CD14-positive monocyte (primary cell): ENCODE data around the gene FRMPD4. TPM values are rescaled to one million over a fixed set of nuclear protein-coding genes. Genes with fewer than 3 reads are reported as not detected.

Experiments
- DNase-seq, 3 donors: peaks; one replicate each; pipeline ENCODE4 v3.0.0-alpha.2; 2011 to 2022
- H2AFZ ChIP-seq: 2 replicates; pipeline ENCODE4 v1.6.0; 2012; ENCODE audit warnings: mild to moderate bottlenecking, low read depth, low read length, inconsistent platforms; ENCODE audit not compliant: insufficient read depth, poor library complexity, severe bottlenecking
- H3K27ac ChIP-seq, 2 donors: 1 replicate in 1 of 2; 2 replicates in 1 of 2; pipeline ENCODE4 v1.5.1; 2012 to 2013; ENCODE audit warnings: low read length in 2 of 2, control low read depth in 1 of 2, inconsistent platforms in 1 of 2, low read depth in 1 of 2, mild to moderate bottlenecking in 1 of 2
- H3K27me3 ChIP-seq, 2 donors: one replicate each; pipeline versions ENCODE4 v1.6.0 to v1.6.1; 2011 to 2013; ENCODE audit warnings: low read length in 2 of 2; ENCODE audit not compliant: control insufficient read depth in 2 of 2, insufficient read depth in 2 of 2
- H3K36me3 ChIP-seq, 2 donors: replicated peaks in 1 of 2; 1 replicate in 1 of 2; 2 replicates in 1 of 2; pipeline versions ENCODE4 v1.5.1 to v1.6.1; 2012 to 2013; ENCODE audit warnings: low read length in 2 of 2, control low read depth in 1 of 2, inconsistent platforms in 1 of 2, mild to moderate bottlenecking in 1 of 2; ENCODE audit not compliant: insufficient read depth in 2 of 2, control insufficient read depth in 1 of 2
- H3K4me1 ChIP-seq, 2 donors: 1 replicate in 1 of 2; 2 replicates in 1 of 2; pipeline versions ENCODE4 v1.5.1 to v1.6.1; 2012 to 2013; ENCODE audit warnings: low read length in 2 of 2, control low read depth in 1 of 2, inconsistent platforms in 1 of 2, mild to moderate bottlenecking in 1 of 2, moderate library complexity in 1 of 2; ENCODE audit not compliant: insufficient read depth in 2 of 2, control insufficient read depth in 1 of 2
- H3K4me2 ChIP-seq: replicated peaks from 2 replicates; pipeline ENCODE3; 2012; ENCODE audit warnings: low read length, moderate library complexity, mild to moderate bottlenecking; ENCODE audit not compliant: poor library complexity, severe bottlenecking; ENCODE audit errors: extremely low read depth
- H3K4me3 ChIP-seq, 3 experiments: fragments of 200-600 bp in 1 of 3; sonication (generic) in 1 of 3; replicated peaks in 1 of 3; 1 replicate in 2 of 3; 2 replicates in 1 of 3; pipeline ENCODE4 v1.5.1; 2011 to 2013; ENCODE audit warnings: low read length in 3 of 3, mild to moderate bottlenecking in 3 of 3, control low read depth in 2 of 3, low read depth in 2 of 3, inconsistent platforms in 1 of 3, moderate library complexity in 1 of 3
- H3K79me2 ChIP-seq: 2 replicates; pipeline ENCODE4 v1.6.0; 2012; ENCODE audit warnings: mild to moderate bottlenecking, control low read depth, inconsistent platforms, low read length, moderate library complexity; ENCODE audit not compliant: insufficient read depth
- H3K9ac ChIP-seq: 2 replicates; pipeline ENCODE4 v1.6.0; 2017; ENCODE audit warnings: low read length, mild to moderate bottlenecking; ENCODE audit not compliant: insufficient read depth, poor library complexity, severe bottlenecking
- H3K9me3 ChIP-seq, 2 donors: replicated peaks in 1 of 2; 1 replicate in 1 of 2; 2 replicates in 1 of 2; pipeline versions ENCODE4 v1.5.1 to v1.6.1; 2012 to 2013; ENCODE audit warnings: low read length in 2 of 2, control low read depth in 1 of 2; ENCODE audit not compliant: control insufficient read depth in 1 of 2, insufficient read depth in 1 of 2
- H4K20me1 ChIP-seq: 2 replicates; pipeline ENCODE4 v1.6.0; 2012; ENCODE audit warnings: mild to moderate bottlenecking, low read length, control low read depth, moderate library complexity; ENCODE audit not compliant: insufficient read depth
- H3K27ac Mint-ChIP-seq, 7 donors: one replicate each; pipeline ENCODE4 v1.8.0; 2020; ENCODE audit warnings: mild to moderate bottlenecking in 7 of 7, mixed read lengths in 7 of 7, moderate library complexity in 6 of 7, inconsistent platforms in 2 of 7
- H3K27me3 Mint-ChIP-seq, 3 donors: one replicate each; pipeline ENCODE4 v1.8.0; 2021 to 2022; ENCODE audit warnings: low read depth in 3 of 3, mild to moderate bottlenecking in 3 of 3, mixed read lengths in 3 of 3, moderate library complexity in 3 of 3, inconsistent platforms in 1 of 3
- H3K36me3 Mint-ChIP-seq, 2 donors: one replicate each; pipeline ENCODE4 v1.8.0; 2020; ENCODE audit warnings: mixed read lengths in 2 of 2, inconsistent platforms in 1 of 2, mild to moderate bottlenecking in 1 of 2
- H3K4me1 Mint-ChIP-seq: one replicate; pipeline ENCODE4 v1.8.0; 2020; ENCODE audit warnings: mild to moderate bottlenecking, mixed read lengths
- H3K4me3 Mint-ChIP-seq, 2 donors: one replicate each; pipeline ENCODE4 v1.8.0; 2020; ENCODE audit warnings: mild to moderate bottlenecking in 2 of 2, mixed read lengths in 2 of 2, moderate library complexity in 1 of 2
- H3K9me3 Mint-ChIP-seq, 7 donors: one replicate each; pipeline ENCODE4 v1.8.0; 2020 to 2022; ENCODE audit warnings: mixed read lengths in 7 of 7, mild to moderate bottlenecking in 6 of 7, moderate library complexity in 6 of 7, inconsistent platforms in 2 of 7
- WGBS: methylation state at CpG from one replicate; pipeline ENCODE4 v1.1.5; 2013; ENCODE audit warnings: missing lambda C conversion rate; ENCODE audit not compliant: insufficient coverage; 5-methylcytosine and 5-hydroxymethylcytosine counted together
- intact Hi-C, 2 donors: fragments of 100-400 bp; cut with micrococcal nuclease; formaldehyde crosslinking; loops; one replicate each; pipeline versions ENCODE4 v1.15.0 to v1.15.1; 2023
- polyA plus RNA-seq, 3 donors: library from polyadenylated mRNA; depleted of rRNA in 1 of 3; unstranded in 2 of 3; stranded (reverse) in 1 of 3; fragments of 300-500 nt in 2 of 3; fragments of >200 nt in 1 of 3; fragmentation: Illumina TruSeq in 2 of 3; gene quantifications; 1 replicate in 2 of 3; 2 replicates in 1 of 3; pipeline ENCODE4 v1.2.3, GENCODE V29; 2012 to 2021
- small RNA-seq: library from RNA; depleted of rRNA; stranded (forward); fragments of <200 nt; gene quantifications from one replicate; pipeline ENCODE3, GENCODE V24; 2012; ENCODE audit warnings: low read depth; ENCODE audit not compliant: insufficient read length
- TF ChIP-seq, protein P1 (sequence below): fragments of 200-600 bp; IDR thresholded peaks from one replicate; pipeline ENCODE4 v1.8.0; 2022; ENCODE audit warnings: antibody characterized with exemption, mild to moderate bottlenecking

The FRMPD4 gene
- polyA plus RNA-seq, 3 donors: not detected

DNA sequence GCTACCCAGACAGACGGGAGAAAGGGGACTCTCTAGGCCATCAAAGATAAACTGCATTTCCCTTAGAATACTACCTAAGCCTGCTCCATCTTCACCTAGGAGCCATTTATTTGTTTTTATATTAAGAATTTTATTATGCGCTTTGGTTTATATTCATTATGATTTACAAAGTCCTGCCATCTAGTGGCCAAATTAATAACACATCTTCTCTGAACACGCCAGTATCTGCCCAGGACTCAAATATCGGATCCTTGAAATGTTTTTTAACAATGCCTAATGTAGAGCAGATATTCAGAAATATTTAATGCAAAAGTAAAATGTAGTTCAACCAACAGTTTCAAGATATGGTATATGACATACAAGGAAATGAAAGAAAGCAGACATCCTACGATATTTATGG, 632.2 kb downstream of the FRMPD4 start:
- peak in 2 of 3 donors; percentile 6 for DNase-seq
- TF ChIP-seq, protein P1, sequence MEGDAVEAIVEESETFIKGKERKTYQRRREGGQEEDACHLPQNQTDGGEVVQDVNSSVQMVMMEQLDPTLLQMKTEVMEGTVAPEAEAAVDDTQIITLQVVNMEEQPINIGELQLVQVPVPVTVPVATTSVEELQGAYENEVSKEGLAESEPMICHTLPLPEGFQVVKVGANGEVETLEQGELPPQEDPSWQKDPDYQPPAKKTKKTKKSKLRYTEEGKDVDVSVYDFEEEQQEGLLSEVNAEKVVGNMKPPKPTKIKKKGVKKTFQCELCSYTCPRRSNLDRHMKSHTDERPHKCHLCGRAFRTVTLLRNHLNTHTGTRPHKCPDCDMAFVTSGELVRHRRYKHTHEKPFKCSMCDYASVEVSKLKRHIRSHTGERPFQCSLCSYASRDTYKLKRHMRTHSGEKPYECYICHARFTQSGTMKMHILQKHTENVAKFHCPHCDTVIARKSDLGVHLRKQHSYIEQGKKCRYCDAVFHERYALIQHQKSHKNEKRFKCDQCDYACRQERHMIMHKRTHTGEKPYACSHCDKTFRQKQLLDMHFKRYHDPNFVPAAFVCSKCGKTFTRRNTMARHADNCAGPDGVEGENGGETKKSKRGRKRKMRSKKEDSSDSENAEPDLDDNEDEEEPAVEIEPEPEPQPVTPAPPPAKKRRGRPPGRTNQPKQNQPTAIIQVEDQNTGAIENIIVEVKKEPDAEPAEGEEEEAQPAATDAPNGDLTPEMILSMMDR: peak; percentile 48
- H3K4me3 Mint-ChIP-seq: peak overlapping the region in 1 of 2 donors; percentile 59
- peaks cover 8 to 43% (median 14%) of the 10 kb centered on the region in 3 donors for H3K27me3 Mint-ChIP-seq
- H3K9me3 Mint-ChIP-seq: peaks cover 0 to 3% (median 0%) of the 10 kb centered on the region in 7 donors
- Histone ChIP-seq H3K9me3 (no peaks in the 10 kb centered on the region), H4K20me1 (no peaks in the 10 kb centered on the region), H3K4me3 (no peak overlapping the region), H3K4me1 (peaks cover 0 to 3% of the 10 kb centered on the region in 2 donors), H3K27me3 (peaks cover 9 to 15% of the 10 kb centered on the region in 2 donors), H3K4me2 (no peak overlapping the region), H2AFZ (no peak overlapping the region), H3K36me3 (no peaks in the 10 kb centered on the region), H3K9ac (no peak overlapping the region), H3K27ac (no peak overlapping the region), H3K79me2 (no peaks in the 10 kb centered on the region)
- no peak overlapping the region for H3K27ac Mint-ChIP-seq
- H3K36me3 Mint-ChIP-seq: no peaks in the 10 kb centered on the region
- no CpG with 5 or more reads among the region's 5 CpGs for WGBS
- intact Hi-C loops: no loop called here
- H3K4me1 Mint-ChIP-seq: peaks cover 6% of the 10 kb centered on the region

DNA sequence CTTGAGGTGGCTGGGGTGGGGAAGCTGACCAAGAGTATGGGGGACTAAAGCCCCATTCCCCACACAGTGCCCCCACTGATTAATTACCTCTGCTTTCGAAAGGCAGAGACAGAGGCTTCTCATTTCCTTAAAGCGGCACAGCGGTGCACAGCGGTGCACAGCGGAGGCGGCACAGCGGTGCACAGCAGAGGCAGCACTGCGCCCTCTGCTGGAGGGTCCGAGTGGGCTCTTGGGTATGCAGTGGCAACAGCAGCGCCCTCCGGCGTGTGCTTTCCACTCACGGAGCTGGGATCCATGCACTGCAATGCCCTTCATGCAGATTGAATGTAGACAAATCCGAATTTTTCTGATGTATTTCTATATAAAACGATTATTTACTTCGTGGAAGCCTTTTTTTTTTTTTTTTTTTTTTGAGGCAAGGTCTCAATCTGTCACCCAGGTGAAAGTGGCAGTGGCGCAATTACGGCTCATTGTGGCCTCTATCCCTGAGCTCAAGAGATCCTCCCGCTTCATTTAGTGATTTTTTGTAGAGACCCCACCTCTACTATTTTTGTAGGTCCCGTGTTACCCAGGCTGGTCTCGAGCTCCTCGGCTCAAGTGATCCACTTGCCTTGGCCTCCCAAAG, 633.3 kb downstream of the FRMPD4 start:
- no peak overlapping the region for H3K4me3 ChIP-seq
- TF ChIP-seq, protein P1: peak; percentile 73
- no peak overlapping the region for H3K27ac ChIP-seq
- Mint-ChIP-seq H3K36me3 (no peaks in the 10 kb centered on the region), H3K4me3 (peak overlapping the region; percentile 16 to 35), H3K27ac (peak overlapping the region in 1 of 7 donors; percentile 35), H3K4me1 (peaks cover 6% of the 10 kb centered on the region), H3K27me3 (peaks cover 8 to 50% (median 14%) of the 10 kb centered on the region in 3 donors), H3K9me3 (peaks cover 0 to 3% (median 0%) of the 10 kb centered on the region in 7 donors)
- 6% methylated on average over 8 of the region's 22 CpGs for WGBS
- H2AFZ ChIP-seq: no peak overlapping the region
- peak; percentile 66 to 73 (median 73) for DNase-seq
- intact Hi-C loops: no loop called here
- H3K9me3 ChIP-seq: no peaks in the 10 kb centered on the region
- H3K4me2 ChIP-seq: peak overlapping the region; percentile 36
- H3K9ac ChIP-seq: no peak overlapping the region
- H3K36me3 ChIP-seq: no peaks in the 10 kb centered on the region
- no peaks in the 10 kb centered on the region for H3K79me2 ChIP-seq
- H3K4me1 ChIP-seq: peaks cover 0 to 3% of the 10 kb centered on the region in 2 donors
- H3K27me3 ChIP-seq: peaks cover 9 to 14% of the 10 kb centered on the region in 2 donors
- H4K20me1 ChIP-seq: no peaks in the 10 kb centered on the region

Small RNA genes within 50 kb of the gene (small RNA-seq; reads per million reads assigned to genes)
- gene AC119619.1 (not detected), gene RF00019 (not detected), gene RN7SKP290 (not detected)
